Lower leg skin (tissue), 4 donors: Measurements from ENCODE around the gene PCMTD2. TPM values are rescaled to one million over a fixed set of nuclear protein-coding genes. Genes with fewer than 3 reads are reported as not detected.

Experiments
- DNase-seq, 2 donors: peaks; one replicate each; pipeline ENCODE4 v3.0.0-alpha.2; 2019; ENCODE audit warnings: low spot score in 2 of 2
- H3K4me3 ChIP-seq: fragments of 200-600 bp; sonication (generic); 2 replicates; pipeline ENCODE4 v1.5.1; 2017; ENCODE audit warnings: mild to moderate bottlenecking, low read depth; ENCODE audit not compliant: poor library complexity, severe bottlenecking
- CTCF ChIP-seq, 3 donors: fragments of 450-650 bp; IDR thresholded peaks; one replicate each; pipeline ENCODE4 v1.5.1; 2016; ENCODE audit warnings: antibody characterized with exemption in 3 of 3, mild to moderate bottlenecking in 3 of 3, moderate library complexity in 2 of 3
- POLR2A ChIP-seq, 2 donors: fragments of 450-650 bp; IDR thresholded peaks; one replicate each; pipeline ENCODE4 v1.6.1; 2016 to 2017; ENCODE audit warnings: antibody characterized with exemption in 2 of 2, mild to moderate bottlenecking in 1 of 2, moderate library complexity in 1 of 2
- WGBS, 2 donors: methylation state at CpG; one replicate each; pipeline ENCODE4 v1.1.5; 2018; 5-methylcytosine and 5-hydroxymethylcytosine counted together
- intact Hi-C: fragments of 100-400 bp; cut with DNase I; formaldehyde crosslinking; loops from one replicate; pipeline ENCODE4 v1.15.0; 2023; ENCODE audit warnings: low total_unique reads
- total RNA-seq, 4 donors: library from RNA; depleted of rRNA; stranded (reverse); fragments of >200 nt; gene quantifications; one replicate each; pipeline ENCODE4 v1.1.0, GENCODE V29; 2016

PCMTD2 gene
- total RNA-seq, 4 donors from 2014 or later = 87.5 to 164 (median 132) TPM

DNA sequence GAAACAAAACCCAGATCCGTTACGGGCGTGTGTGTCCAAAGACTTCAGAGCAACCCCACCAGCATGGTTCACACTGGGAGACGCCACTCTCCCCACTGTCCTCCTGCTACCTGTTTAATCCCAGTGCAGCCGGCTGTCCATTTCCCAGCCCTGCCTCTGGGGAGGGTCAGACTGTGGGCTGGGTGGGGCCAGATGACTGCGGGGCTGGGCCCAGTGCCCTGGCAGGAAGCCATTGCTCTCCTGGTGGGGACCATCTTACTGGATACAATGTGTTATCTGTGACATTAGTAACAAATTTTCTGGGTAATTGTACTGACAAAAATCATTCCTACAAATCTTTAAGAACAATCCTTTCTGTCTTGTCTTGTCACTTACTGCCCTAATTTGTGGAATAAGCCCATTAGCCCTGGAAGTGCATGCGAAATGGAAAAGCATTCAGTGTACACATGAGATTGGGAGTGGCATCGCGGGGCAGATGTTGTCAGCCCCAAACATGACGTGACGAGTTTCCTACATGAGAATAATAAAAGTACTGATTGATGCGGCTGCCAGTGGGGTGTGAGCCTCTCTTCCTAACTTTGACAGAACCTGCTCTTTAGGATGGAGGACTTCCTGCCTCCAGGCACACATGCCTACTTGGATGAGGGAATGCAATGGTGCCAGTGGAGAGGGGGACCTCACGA lies 37.9 kb upstream of the PCMTD2 start:
- DNase-seq = no peak
- intact Hi-C loops = no loop called here
- TF ChIP-seq CTCF (IDR thresholded peaks at IDR 0.05) (no peak), POLR2A (IDR thresholded peaks at IDR 0.05) (no peak)
- 38 to 42% methylated on average over 13 of the region's 13 CpGs for WGBS, 2 donors
- H3K4me3 ChIP-seq = no peak overlapping the region

DNA sequence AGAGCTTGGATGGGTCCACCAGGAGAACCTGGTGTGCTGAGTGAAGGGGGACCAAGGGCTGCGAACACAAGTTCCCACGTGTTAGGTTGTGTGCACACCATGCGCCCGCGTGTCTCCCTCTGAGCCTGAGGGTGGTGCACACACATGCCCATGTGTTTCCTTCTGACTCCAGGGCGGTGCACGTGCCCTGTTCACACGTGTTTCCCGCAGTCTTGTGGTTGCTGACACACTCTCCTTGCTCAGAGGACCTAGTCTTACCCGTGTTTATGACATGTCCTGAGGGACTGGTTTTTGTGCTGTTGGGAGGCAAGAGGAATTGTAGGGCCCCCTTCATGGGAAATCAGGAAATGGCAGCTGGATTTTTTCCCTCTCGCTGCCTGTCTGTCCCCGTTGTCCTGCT lies 36.3 kb upstream of the PCMTD2 start:
- 43 to 47% methylated on average over 11 to 12 of the region's 12 CpGs for WGBS, 2 donors
- no peak for TF ChIP-seq CTCF (IDR thresholded peaks at IDR 0.05)
- TF ChIP-seq POLR2A (IDR thresholded peaks at IDR 0.05) = no peak
- intact Hi-C loops = no loop called here
- H3K4me3 ChIP-seq = no peak overlapping the region
- DNase-seq = no peak

DNA sequence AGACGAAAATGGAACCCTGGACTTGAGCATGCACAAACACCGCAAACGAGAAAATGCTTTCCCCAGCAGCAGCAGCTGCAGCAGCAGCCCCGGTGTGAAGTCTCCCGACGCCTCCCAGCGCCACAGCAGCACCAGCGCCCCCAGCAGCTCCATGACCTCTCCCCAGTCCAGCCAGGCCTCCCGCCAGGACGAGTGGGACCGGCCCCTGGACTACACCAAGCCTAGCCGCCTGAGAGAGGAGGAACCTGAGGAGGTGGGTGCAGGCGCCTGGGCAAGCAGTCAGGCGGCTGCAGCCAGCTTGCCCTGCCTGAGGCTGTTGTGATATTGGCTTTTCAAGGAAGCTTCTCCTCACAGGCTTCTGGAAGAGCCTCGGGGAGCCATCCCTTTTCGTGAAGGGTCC lies 35.8 kb upstream of the PCMTD2 start:
- 72 to 74% methylated on average over 16 of the region's 16 CpGs for WGBS, 2 donors
- no peak for TF ChIP-seq CTCF (IDR thresholded peaks at IDR 0.05)
- TF ChIP-seq POLR2A (IDR thresholded peaks at IDR 0.05) = no peak
- no peak overlapping the region for H3K4me3 ChIP-seq
- no peak for DNase-seq
- intact Hi-C loops = no loop called here

- no peak overlapping the region for H3K4me3 ChIP-seq
- no peak for TF ChIP-seq POLR2A (IDR thresholded peaks at IDR 0.05)
- TF ChIP-seq CTCF (IDR thresholded peaks at IDR 0.05) = no peak
- WGBS, 2 donors = 77 to 84% methylated on average over 8 of the region's 8 CpGs
- no peak for DNase-seq
- intact Hi-C loops = no loop called here
Observed at GRCh38 chr20:64220420-64220819, 35.1 kb upstream of the PCMTD2 start.

- no peak for TF ChIP-seq CTCF (IDR thresholded peaks at IDR 0.05)
- no peak for TF ChIP-seq POLR2A (IDR thresholded peaks at IDR 0.05)
- 81 to 89% methylated on average over 17 of the region's 17 CpGs for WGBS, 2 donors
Observed at GRCh38 chr20:64220891-64221527, 34.5 kb upstream of the PCMTD2 start.

More at GRCh38 chr20:64220891-64221527, 34.5 kb upstream of the PCMTD2 start:
- intact Hi-C loops = no loop called here
- no peak for DNase-seq
- no peak overlapping the region for H3K4me3 ChIP-seq
